Activated CD4-positive, alpha-beta T cell treated with anti-CD3 and anti-CD28 coated beads, Interleukin-2, amount 10 ng/mL, durations not matched to agents 24 days and 14 days (primary cell): Measurements from ENCODE around the gene ZNF594. TPM values are rescaled to one million over a fixed set of nuclear protein-coding genes. Genes with fewer than 3 reads are reported as not detected.
A peak's percentile ranks its signal among the peaks of the same experiment; 100 is the strongest.
"Not testable (repeated sequence)": the region's sequence is repeated elsewhere in the genome, so short reads cannot be mapped to it uniquely, and the experiment has no call there.

Experiments used
- DNase-seq: peaks from one replicate; pipeline ENCODE4 v3.0.0; 2022
- H3K27ac Mint-ChIP-seq: one replicate; pipeline ENCODE4 v1.8.0; 2022; ENCODE audit warnings: mild to moderate bottlenecking, mixed read lengths
- H3K27me3 Mint-ChIP-seq: one replicate; pipeline ENCODE4 v1.8.0; 2022; ENCODE audit warnings: mixed read lengths
- H3K36me3 Mint-ChIP-seq: one replicate; pipeline ENCODE4 v1.8.0; 2022; ENCODE audit warnings: low read depth, mild to moderate bottlenecking, mixed read lengths
- H3K4me1 Mint-ChIP-seq: one replicate; pipeline ENCODE4 v1.8.0; 2021; ENCODE audit warnings: mixed read lengths
- H3K4me3 Mint-ChIP-seq: one replicate; pipeline ENCODE4 v1.8.0; 2022; ENCODE audit warnings: mild to moderate bottlenecking, moderate library complexity, mixed read lengths
- H3K9me3 Mint-ChIP-seq: one replicate; pipeline ENCODE4 v1.8.0; 2021; ENCODE audit warnings: mixed read lengths
- intact Hi-C: fragments of 100-400 bp; cut with micrococcal nuclease; formaldehyde crosslinking; loops from one replicate; pipeline ENCODE4 v1.15.1; 2023
- total RNA-seq: library from RNA; stranded (reverse); gene quantifications from 2 replicates; pipeline ENCODE4 v1.2.3, GENCODE V29; 2022

ZNF594 gene
- total RNA-seq, result 10.1 and 12.1 TPM in 2 replicates

GRCh38 chr17:5191541-5192417, at the start of gene ZNF594:
ZNF594 (minus strand) TSS chr17:5191868; CDS start chr17:5184256, 7,612 bp downstream.
- Mint-ChIP-seq H3K4me3 (peak within 1 kb of the TSS; percentile 94), H3K27me3 (no peaks in the 10 kb centered on the region), H3K4me1 (peaks cover 21% of the 10 kb centered on the region), H3K27ac (peak within 1 kb of the TSS; percentile 90), H3K36me3 (peaks cover 40% of the 10 kb centered on the region), H3K9me3 (peaks cover 20% of the 10 kb centered on the region)
- DNase-seq, result peak; percentile 99
- intact Hi-C loops, result loop anchor here (1.0 to 10.0 kb wide), 3 partner anchors 80 to 223 kb away; partner anchors contain the start of genes NUP88, ZFP3 and ZNF232

GRCh38 chr17:5239769-5240168, 48.1 kb upstream of the ZNF594 start:
- not testable (repeated sequence) for H3K4me3 Mint-ChIP-seq, H3K36me3 Mint-ChIP-seq, H3K27ac Mint-ChIP-seq, H3K27me3 Mint-ChIP-seq, H3K9me3 Mint-ChIP-seq, DNase-seq
- H3K4me1 Mint-ChIP-seq, result peaks cover 15% of the 10 kb centered on the region
- intact Hi-C loops, result loop anchor here (5.0 to 10.0 kb wide), 5 partner anchors 42 to 1185 kb away; partner anchors contain the start of gene C1QBP

GRCh38 chr17:5238333-5238732, 46.7 kb upstream of the ZNF594 start:
- Mint-ChIP-seq H3K4me3 (no peak overlapping the region), H3K9me3 (no peaks in the 10 kb centered on the region), H3K27ac (no peak overlapping the region), H3K27me3 (no peaks in the 10 kb centered on the region), H3K36me3 (peaks cover 2% of the 10 kb centered on the region), H3K4me1 (peaks cover 14% of the 10 kb centered on the region)
- DNase-seq, result no peak
- intact Hi-C loops, result loop anchor here (5.0 kb wide), 1 partner anchor 41 kb away; no protein-coding TSS in a partner anchor

- Mint-ChIP-seq H3K9me3 (no peaks in the 10 kb centered on the region), H3K27me3 (no peaks in the 10 kb centered on the region), H3K36me3 (peaks cover 2% of the 10 kb centered on the region), H3K4me1 (peaks cover 8% of the 10 kb centered on the region), H3K4me3 (no peak overlapping the region), H3K27ac (no peak overlapping the region)
- DNase-seq, result peak; percentile 79
- intact Hi-C loops, result loop anchor here (5.0 kb wide), 1 partner anchor 40 kb away; no protein-coding TSS in a partner anchor
These were observed 45.9 kb upstream of the ZNF594 start for GRCh38 chr17:5237541-5238016.

GRCh38 chr17:5236938-5237540, 45.4 kb upstream of the ZNF594 start:
- Mint-ChIP-seq H3K36me3 (no peaks in the 10 kb centered on the region), H3K4me3 (no peak overlapping the region), H3K27ac (no peak overlapping the region)

GRCh38 chr17:5234645-5235576, 43.2 kb upstream of the ZNF594 start, which contains the start of gene SCIMP:
SCIMP (minus strand) TSS chr17:5234860; CDS start chr17:5234755, 105 bp downstream.
- H3K36me3 Mint-ChIP-seq, result no peaks in the 10 kb centered on the region
- no peaks in the 10 kb centered on the region for H3K27me3 Mint-ChIP-seq
- intact Hi-C loops, result loop anchor here (5.0 kb wide), 1 partner anchor 38 kb away; no protein-coding TSS in a partner anchor
- no peaks in the 10 kb centered on the region for H3K9me3 Mint-ChIP-seq
- H3K27ac Mint-ChIP-seq, result no peak within 1 kb of the TSS
- no peak within 1 kb of the TSS for H3K4me3 Mint-ChIP-seq
- no peak for DNase-seq
- peaks cover 3% of the 10 kb centered on the region for H3K4me1 Mint-ChIP-seq

More at GRCh38 chr17:5236938-5237540, 45.4 kb upstream of the ZNF594 start:
- Mint-ChIP-seq H3K9me3 (no peaks in the 10 kb centered on the region), H3K4me1 (peaks cover 5% of the 10 kb centered on the region), H3K27me3 (no peaks in the 10 kb centered on the region)
- intact Hi-C loops, result loop anchor here (5.0 kb wide), 1 partner anchor 40 kb away; no protein-coding TSS in a partner anchor
- no peak for DNase-seq

DNA sequence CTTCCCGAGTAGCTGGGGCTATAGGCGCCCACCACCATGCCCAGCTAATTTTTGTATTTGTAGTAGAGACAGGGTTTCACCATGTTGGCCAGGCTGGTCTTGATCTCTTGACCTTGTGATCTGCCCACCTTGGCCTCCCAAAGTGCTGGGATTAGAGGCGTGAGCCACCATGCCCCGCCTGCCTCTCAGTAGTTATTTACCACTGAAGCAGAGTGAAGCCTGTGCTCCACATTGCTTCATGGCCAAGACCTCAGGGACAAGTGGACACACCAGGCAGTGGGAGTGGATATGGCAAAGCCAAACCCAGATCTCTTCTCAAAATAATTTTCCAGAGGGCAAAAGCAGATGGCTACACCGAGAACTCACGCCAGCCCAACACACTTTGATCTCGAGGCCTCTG, 41.8 kb upstream of the ZNF594 start:
- H3K27me3 Mint-ChIP-seq, DNase-seq, intact Hi-C loops, H3K4me1 Mint-ChIP-seq, H3K36me3 Mint-ChIP-seq, H3K9me3 Mint-ChIP-seq, H3K4me3 Mint-ChIP-seq, H3K27ac Mint-ChIP-seq: not testable (repeated sequence)

- Mint-ChIP-seq H3K36me3 (no peaks in the 10 kb centered on the region), H3K27me3 (no peaks in the 10 kb centered on the region), H3K9me3 (no peaks in the 10 kb centered on the region), H3K4me1 (peaks cover 8% of the 10 kb centered on the region), H3K27ac (no peak overlapping the region), H3K4me3 (no peak overlapping the region)
- intact Hi-C loops, result no loop called here
- DNase-seq, result no peak
These were observed 35.5 kb upstream of the ZNF594 start for GRCh38 chr17:5226940-5227878.

DNA sequence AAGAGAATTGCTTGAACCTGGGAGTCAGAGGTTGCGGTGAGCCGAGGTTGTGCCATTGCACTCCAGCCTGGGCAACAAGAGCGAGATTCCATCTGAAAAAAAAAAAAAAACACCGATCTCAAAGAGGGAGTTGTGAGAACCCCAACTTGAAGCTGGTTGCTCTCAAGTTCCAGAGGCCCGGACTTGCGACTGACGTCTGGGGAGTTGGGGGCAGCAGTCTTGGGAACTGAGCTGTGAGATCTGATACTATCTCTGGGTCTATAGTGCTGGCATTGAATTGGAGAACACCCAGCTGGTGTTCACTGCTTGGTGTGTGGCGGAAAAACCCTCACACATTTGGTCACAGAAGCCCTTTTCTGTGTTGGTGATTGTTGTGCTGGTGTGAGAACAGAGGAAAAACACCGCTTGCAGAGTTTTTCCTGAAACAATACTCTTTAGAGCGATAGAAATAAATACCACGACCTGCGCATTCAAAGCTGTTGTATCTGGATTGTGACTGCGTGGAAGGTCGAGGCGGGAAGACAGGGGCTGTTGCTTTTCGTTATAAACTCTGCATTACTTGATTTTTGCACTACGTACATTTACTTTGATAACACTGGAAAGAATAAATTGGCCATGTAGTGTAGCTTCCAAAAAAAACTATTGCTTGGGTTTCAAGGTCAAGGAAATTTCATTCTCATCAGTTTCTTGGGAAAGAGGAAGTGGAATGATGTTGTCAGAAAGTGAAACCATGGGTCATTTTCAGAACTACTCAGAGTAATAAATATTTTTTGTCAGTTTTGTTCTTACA, 34.2 kb upstream of the ZNF594 start:
- no peak for DNase-seq
- Mint-ChIP-seq H3K4me3 (no peak overlapping the region), H3K9me3 (no peaks in the 10 kb centered on the region), H3K36me3 (no peaks in the 10 kb centered on the region), H3K27ac (no peak overlapping the region), H3K4me1 (peaks cover 8% of the 10 kb centered on the region), H3K27me3 (no peaks in the 10 kb centered on the region)
- intact Hi-C loops, result no loop called here

DNA sequence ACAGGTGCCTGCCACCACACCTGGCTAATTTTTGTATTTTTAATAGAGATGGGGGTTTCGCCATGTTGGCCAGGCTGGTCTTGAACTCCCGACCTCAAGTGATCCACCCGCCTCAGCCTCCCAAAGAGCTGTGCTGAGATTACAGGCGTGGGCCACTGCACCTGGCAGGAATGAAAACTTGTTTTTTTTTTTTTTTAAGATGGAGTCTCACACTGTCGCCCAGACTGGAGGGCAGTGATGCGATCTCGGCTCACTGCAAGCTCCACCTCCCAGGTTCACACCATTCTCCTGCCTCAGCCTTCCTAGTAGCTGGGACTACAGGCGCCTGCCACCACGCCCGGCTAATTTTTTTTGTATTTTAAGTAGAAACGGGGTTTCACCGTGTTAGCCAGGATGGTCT, 30.2 kb upstream of the ZNF594 start:
- H3K27me3 Mint-ChIP-seq, intact Hi-C loops, H3K27ac Mint-ChIP-seq, H3K4me1 Mint-ChIP-seq, H3K36me3 Mint-ChIP-seq, H3K9me3 Mint-ChIP-seq, H3K4me3 Mint-ChIP-seq, DNase-seq: not testable (repeated sequence)

DNA sequence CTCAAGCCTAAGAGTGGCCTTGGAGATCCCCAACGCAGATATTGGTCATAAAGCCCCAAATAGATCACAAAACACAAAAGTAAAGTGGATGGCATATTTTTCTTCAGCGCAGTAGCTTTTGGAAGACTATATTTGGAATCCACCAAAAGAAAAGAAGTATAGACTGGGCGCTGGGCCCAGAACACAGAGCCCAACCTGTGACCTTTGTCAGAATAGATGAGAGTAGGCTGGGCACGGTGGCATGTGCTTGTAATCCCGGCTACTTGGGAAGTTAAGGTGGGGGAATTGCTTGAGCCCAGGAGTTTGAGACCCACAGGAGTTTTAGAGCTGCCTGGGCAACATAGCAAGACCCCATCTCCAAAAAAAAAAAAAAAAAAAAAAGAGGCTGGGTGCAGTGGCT, 28.4 kb upstream of the ZNF594 start:
- DNase-seq, result no peak
- Mint-ChIP-seq H3K4me1 (no peaks in the 10 kb centered on the region), H3K27ac (no peak overlapping the region), H3K36me3 (no peaks in the 10 kb centered on the region), H3K4me3 (no peak overlapping the region), H3K27me3 (no peaks in the 10 kb centered on the region), H3K9me3 (no peaks in the 10 kb centered on the region)
- intact Hi-C loops, result no loop called here

DNA sequence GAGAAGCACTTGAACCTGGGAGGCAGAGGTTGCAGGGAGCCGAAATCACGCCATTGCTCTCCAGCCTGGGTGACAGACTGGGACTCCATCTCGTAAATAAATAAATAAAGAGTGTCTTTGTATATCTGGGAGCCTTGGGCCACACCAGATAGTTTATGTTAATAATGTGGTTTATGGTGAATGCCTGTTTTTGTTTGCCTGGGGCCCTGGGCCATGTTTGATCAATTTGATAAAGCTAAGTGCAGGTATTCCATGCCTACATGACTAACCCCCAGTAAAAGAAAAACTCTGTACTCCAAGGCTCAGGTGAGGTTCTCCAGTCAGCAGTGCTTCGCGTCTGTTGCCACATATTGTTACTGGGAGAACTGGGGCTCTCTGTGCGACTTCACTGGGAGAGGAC, 27.9 kb upstream of the ZNF594 start:
- Mint-ChIP-seq H3K36me3 (no peaks in the 10 kb centered on the region), H3K27me3 (no peaks in the 10 kb centered on the region), H3K9me3 (no peaks in the 10 kb centered on the region), H3K27ac (no peak overlapping the region), H3K4me1 (no peaks in the 10 kb centered on the region), H3K4me3 (no peak overlapping the region)
- DNase-seq, result no peak
- intact Hi-C loops, result no loop called here
